SW480 (cell line): ENCODE data around the gene IGLON5.

Experiments used
- DNase-seq: peaks from one replicate; pipeline ENCODE4 v3.0.0-alpha.2; 2016; ENCODE audit warnings: low spot score

The IGLON5 gene

DNA sequence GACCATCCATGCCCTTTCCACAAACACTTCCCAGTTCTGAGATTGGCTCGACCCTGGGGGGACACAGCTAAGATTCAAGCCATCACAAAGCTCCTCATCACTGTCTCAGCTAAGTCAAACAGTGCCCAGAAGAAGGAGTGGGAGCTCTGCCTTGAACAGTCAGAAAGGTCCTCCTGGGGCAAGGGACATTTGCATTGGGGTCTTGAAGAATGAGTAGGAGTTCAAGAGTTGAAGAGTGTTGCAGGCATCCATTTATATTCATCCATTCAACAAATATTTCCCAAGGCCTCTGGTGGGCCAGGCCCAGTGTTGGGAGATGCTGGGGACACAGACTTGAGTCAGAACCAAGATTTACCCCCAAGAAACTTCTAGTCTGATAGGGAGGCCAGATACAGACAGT, 6.5 kb downstream of the IGLON5 start:
- no peak for DNase-seq

DNA sequence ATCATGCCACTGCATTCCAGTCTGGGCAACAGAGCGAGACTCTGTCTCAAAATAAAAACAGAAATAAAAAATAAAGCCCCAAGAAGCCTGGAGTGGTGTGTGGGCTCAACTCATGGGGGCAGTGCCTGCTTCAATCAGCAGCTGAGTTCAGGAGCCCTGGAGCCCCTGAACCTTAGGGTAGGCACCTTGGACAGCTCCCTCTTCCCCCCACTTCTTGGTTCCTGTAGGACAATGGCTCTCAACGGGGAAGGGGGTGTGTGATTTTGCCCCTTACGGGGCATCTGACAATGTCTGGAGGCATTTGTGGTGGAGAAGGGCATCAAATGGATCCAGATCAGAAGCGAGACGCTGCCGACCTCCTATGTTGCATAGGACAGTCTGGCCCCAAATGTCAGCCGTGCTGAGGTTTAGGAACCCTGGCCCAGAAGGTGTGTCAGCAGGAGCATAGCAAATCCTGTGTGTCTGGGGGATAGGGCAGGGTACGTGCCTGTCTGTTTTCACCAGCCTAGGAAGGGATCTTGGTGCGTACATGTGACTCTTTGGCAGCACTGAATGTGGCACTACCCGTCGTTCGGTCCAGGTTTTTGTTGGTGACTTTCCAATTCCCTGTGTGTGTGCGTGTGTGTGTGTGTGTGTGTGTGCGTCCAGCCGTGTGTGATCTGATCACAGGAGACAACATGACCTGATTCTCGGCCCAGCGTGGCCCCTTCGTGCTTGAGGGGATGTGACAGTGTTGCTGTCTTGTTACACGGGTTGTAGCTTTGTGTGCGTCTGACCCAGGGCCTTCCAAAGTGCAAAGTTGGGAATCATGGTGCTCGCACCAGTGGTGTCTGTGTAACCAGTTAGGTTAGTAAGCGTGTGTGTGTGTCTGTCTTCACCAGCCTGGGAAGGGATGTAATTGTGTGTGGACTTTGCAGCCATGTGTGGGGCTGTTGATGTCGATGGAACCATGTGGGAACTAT, 7.5 kb downstream of the IGLON5 start:
- DNase-seq, result no peak

DNA sequence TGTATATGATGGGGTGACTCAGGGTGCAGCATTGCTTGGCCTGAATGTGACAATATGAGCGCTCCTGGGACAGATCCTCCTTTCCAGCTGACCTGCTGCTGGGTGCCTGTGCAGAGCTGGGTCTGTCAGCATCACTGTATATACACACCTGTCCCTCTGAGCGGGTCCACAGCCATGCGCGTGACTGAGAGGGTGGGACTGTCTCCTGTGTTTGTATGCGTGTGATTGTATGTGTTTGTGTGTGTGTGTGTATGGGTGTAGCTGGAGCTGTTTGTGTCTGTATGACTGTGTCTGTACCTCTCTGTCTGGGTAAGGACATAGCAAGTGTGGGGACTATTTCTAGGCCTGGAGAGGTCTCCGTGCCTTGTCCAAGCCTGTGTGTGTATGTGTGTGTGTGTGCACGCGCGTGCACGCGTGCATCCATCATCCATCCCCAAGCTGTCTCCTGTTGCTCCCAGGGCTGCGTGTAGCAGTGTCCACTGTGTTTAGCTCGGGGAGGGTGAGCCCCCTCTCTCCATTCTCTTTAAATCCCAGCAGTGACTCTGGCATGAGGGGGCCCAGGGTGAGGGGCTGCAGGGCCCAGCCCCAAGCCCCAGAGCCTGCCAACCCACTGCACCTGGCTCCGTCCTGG, 8.3 kb downstream of the IGLON5 start:
- no peak for DNase-seq

DNA sequence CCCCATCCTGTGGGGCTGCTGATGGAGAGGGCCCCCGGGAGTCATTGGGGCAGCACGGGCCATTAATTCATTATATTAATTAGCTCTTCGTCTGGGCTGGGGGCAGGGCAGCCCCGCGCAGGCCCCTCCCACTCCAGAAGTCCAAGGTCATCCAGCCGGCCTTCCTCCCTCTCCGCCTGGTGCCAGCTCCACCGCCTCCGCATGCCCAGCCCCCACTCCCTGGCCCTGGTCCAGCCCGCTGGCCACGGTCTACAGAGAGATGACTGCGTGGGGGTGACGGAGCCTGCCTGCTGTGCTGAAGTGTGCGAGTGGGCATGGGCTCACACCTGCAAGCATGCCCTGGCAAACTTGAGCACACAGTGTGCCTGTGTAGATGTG, 8.8 kb downstream of the IGLON5 start:
- no peak for DNase-seq

DNA sequence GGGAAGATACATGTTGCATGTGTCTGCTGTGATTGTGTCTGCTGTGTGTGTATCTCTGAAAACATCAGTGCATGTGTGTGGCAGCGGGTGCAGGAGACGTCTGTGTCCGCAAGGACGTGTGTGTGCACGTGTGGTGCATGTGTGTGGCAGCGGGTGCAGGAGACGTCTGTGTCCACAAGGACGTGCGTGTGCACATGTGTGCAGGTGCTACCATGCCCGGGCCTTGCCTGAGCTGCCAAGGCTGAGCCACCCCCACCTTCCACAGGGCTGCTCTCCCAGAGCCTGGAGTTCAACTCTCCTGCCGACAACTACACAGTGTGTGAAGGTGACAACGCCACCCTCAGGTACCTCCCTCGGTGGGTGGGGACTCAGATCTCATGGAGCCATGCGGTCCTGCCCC, 10.4 kb downstream of the IGLON5 start:
- DNase-seq, result no peak

DNA sequence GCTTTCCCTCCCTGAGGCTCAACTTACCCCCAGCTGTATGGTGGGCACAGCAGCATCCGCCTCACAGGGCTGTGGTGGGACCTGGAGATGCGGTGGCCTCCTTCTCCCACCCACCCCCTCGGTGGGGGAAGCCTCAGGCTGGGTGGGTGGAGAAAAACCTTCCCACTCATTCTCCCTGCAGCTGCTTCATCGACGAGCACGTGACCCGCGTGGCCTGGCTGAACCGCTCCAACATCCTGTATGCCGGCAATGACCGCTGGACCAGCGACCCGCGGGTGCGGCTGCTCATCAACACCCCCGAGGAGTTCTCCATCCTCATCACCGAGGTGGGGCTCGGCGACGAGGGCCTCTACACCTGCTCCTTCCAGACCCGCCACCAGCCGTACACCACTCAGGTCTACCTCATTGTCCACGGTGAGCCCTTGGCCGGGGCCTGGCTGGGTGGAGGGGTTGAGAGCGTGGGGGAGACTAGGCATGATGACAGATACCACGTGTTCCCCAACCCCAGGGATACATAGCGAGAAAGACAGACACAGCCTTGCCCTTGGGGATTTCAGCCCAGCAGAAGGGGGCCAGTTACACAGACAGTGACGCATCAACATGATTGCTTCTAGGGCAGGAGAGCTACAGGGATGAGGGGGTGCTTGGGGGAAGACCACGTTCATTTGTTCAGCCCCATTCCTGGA, 12.2 kb downstream of the IGLON5 start:
- DNase-seq, result no peak

DNA sequence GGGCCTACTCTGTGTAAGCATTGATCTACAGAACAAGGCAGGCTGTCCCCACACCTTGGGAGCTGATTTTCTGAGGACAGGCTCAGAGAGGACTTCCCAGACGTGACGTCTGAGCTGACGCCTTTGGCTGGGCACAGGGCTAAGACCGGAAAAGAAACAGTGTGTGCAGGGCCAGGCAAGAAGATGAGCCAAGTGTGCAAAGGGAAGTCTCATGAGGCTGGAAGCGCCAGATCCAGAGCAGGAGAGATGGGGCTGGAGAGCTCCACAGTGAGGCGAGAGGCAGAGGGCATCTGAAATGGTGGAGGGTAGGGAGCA, 12.7 kb downstream of the IGLON5 start:
- no peak for DNase-seq

DNA sequence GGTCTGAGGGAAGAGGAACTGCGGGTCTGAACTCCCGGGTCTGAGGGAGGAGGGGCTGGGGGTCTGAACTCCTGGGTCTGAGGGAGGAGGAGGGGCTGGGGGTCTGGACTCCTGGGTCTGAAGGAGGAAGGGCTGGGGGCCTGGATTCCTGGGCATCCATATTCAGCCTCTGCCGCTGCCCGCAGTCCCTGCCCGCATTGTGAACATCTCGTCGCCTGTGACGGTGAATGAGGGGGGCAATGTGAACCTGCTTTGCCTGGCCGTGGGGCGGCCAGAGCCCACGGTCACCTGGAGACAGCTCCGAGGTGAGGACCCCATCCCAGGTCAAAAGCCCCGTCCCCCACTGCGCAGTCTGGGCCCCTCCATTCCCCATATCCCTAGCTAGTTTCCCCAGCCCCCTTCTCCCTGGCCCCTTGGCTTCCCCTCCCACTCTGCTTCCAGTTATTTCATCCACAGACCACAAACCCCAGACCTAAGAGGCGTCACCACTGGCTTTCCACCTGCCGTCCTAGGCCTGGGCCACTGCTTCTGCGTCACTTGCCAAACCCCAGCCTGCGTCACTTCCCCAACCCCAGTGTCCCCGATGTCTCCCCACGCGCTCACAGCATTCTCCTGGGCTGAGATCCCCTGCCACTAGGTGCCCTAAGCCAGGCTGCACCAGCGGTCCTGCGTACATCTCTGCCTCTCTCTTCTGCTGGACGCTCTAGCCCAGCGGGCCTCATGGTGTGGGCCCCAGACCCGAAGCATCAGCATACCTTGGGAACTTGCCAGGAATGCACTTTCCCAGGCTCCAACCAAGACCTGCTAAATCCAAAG, 13.9 kb downstream of the IGLON5 start:
- peak; percentile 46 for DNase-seq

DNA sequence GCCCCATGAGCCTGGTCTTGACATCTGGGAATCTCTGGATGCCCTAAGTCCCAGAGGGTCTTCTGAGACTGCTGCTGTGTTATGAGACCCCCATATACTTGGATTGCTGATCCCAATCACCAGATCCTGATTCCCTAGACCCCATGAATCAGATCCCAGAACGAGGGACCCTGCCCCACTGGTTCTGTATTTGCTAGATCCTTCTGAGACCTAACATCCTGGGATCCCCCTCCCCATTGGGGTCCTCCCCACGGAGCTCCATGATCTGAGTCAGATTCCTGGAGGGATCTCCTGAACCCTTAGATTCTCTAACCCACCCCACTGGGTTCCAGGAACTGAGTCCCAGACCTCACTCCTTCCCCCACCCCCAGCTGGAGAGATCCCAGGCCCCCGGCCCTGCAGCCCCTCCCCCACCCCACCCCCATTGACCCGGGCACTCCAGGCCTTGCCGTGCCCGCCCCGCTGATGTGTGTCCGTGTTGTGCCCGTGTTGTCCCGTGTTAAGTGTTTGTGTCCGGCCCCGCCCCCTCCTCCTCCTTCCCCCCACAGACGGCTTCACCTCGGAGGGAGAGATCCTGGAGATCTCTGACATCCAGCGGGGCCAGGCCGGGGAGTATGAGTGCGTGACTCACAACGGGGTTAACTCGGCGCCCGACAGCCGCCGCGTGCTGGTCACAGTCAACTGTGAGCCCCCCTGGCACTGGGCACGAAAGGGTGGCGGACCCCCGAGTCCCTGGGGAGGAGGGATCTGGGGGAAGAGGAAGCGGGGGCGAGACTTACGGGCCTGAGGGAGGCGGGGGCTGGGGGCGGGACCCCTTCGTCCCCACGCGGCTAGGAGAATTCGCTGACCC, 15.0 kb downstream of the IGLON5 start:
- no peak for DNase-seq

DNA sequence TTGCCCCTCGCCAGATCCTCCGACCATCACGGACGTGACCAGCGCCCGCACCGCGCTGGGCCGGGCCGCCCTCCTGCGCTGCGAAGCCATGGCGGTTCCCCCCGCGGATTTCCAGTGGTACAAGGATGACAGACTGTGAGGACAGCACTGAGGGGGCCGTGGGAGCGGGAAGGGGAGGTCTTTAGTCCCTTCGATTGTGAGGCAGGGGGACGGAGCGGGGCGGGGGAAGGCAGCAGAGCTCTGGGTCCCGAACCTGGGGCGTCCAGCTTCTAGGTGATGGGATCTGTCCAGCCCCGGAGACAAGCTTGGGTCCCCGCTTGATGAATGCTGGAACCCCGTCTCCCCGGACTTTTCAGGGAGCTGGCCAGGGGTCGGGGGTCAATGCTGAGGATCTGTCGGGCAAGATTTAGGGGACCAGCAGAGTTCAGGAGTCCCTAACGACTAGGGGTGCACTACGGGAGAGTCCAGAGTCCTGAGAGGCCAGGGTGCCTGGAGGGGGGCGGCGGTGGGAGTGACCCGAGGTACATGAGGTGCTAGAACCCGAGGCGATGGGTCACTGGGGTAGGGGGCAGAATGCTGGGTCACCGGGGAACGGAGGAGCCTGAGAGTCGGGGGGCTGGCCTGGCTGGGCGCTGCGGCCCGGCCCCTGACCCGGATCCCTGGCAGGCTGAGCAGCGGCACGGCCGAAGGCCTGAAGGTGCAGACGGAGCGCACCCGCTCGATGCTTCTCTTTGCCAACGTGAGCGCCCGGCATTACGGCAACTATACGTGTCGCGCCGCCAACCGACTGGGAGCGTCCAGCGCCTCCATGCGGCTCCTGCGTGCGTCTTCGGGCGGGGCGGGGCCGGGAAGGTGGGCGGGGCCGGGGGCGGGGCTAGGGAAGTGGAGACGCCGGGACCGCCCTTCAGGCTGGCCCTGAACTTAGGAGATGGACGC, 15.9 kb downstream of the IGLON5 start:
- DNase-seq, result no peak

DNA sequence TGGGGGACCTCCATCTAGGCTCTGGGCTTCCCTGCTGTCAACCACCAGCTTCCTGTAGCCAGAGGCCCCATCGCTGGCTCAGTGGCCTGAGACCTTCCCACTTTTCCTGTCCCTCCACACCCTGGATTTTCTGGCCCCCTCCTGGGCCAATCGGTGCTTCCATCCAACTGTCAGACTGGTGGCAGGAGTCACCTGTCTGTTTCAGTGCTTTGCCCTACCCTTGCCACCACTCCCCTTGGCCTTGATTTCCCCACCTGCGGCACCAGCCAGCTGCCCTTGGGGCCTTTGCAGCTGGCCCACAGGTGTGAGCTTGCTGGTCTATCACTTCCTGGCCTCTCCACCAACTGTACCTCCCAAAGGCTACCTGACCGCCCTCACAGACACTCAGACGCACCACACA, 18.0 kb downstream of the IGLON5 start:
- DNase-seq, result no peak

DNA sequence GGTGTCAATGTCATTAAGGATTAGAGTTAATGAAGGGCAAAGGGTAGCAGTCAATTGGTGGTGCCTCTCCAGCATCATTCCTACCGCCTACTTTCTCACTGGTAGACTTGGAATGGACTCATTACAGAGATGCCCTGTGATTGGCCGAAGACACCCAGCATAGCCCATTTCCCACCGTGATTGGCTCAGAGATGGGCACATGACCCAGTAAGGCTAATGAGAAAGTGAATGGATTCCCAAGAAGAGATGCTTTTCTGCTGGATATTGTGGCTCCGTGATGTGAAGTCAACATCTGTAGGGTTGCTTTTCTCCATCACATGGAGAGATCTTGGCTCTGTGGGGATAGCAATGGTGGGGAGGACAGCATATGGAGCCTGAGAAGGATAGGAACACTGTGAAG, 18.9 kb downstream of the IGLON5 start:
- no peak for DNase-seq

DNA sequence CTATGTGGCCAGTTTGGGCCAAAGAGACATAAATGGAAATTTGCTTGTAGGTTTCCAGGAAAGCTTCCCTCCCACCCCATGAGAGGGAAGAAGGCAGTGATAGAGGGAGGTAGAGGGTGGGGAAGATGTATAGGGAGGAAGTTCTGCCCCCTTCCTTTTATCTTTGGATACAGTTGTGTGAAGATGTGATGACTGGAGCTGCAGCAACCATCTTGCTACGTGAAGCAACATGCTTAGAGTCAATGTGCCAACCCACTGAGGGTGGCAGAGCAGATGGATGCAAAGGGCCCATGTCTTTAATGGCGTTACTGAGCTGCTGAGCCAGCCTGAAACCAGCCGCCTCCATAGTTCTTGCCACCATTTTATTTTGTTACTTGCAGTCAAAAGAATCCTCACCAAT, 19.7 kb downstream of the IGLON5 start:
- no peak for DNase-seq

DNA sequence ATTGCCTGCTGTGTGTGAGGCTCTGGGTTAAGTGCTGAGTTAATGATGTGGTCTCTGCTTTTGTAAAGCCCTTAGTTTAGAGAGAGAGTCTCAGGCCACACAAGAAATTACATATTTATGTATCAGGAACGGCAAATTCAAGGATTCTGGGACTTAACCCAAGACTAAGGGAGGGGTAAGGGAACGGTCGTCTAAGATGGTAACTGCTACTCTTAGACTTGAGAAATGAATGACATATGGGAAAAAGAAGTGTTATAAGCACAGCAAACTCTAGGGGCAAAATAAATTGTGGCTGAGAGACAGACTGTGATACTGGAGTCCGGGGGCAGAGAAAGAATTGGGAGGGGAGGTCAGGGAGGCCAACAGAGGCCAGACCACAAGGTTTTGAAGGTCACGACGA, 20.3 kb downstream of the IGLON5 start:
- DNase-seq, result no peak

DNA sequence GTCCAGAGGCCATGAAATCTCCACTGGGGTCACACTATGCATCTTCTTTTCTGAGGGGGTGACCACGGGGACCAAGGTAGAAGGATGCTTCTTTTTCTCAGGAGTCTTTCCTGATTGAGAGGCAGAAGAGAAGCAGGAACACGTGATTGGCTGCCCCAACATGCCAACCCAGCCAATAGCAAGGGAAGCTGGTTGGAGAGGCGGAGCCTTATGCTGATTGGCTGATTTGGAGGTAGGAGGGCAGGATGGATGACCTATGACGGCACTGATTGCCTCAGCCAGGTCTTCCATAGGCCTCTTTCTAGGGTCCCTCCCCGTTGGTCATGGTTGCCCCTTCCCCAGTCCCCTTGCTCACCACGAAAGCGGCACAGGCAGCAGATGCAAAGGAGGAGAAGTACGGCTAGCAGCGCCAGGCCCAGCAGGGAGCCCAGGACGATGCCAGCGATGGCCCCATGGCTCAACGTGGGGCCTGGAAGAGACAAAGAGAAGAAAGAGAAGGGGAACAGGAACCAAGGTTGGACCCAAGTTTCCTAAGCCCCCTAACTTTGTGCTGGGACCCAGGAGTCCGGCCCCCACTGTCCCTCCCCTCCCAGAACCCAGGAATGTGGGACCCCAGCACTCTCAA, 22.5 kb downstream of the IGLON5 start:
- no peak for DNase-seq

DNA sequence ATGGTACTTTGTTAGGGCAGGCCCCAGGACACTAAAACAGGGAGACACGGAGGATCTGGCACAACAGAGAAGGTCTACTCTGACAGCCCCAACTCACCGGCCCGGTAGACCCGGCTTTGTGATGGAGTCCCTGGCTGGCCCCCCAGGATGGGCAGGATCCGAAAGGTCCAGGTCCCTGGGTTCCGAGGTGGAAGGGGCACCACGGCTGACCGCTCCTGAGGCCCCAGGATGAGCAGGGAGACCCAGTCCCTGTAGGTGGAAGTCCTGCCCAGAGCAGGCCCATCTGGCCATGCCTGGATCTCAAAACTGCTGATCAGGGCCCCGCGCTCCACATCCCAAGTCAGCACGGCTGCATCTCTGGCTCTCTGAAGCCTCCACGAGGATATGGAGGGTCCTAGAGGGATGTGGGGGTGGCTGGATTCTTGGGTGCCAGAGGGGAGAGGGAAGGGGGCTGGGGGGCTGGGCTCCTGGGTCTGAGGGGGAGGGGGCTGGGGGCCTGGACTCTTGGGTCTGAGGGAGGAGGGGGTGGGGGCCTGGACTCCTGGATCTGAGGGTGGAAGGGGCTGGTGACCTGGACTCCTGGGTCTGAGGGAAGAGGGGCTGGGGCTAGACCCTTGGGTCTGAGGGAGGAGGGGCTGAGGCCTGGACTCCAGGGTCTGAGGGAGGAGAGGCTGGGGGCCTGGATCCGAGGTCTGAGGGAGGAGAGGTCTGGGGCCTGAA, 25.9 kb downstream of the IGLON5 start:
- no peak for DNase-seq

DNA sequence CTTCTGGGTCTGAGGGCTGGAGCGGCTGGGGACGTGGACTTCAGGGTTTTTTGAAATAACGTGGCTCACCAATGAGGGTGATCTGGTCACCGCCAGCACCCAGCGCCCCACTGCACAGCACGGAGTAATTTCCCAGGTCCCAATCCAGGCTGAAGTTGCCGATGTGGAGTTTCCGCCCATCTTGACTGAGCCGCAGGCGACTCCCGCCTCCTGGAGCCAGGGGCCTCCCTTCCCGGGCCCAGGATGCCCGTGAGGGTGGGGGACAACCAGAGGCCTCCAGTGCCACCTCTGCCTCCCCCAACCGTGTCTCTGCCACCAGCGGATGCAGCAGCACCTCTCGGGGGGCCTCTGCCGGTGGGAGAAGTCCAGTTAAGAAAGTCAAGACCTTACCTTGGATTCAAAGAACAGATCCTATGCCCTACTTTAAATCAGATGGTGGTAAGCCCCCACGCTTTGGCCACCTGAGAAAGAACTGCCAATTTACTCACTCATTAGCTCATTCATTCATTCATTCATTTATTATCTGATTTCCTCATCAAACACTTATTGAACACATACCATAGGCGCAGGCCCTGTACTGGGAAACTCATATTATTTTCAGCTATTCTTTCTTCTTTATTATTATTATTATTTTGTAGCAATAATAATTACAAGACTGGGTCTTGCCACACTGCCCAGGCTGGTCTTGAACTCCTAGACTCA, 26.6 kb downstream of the IGLON5 start:
- no peak for DNase-seq

DNA sequence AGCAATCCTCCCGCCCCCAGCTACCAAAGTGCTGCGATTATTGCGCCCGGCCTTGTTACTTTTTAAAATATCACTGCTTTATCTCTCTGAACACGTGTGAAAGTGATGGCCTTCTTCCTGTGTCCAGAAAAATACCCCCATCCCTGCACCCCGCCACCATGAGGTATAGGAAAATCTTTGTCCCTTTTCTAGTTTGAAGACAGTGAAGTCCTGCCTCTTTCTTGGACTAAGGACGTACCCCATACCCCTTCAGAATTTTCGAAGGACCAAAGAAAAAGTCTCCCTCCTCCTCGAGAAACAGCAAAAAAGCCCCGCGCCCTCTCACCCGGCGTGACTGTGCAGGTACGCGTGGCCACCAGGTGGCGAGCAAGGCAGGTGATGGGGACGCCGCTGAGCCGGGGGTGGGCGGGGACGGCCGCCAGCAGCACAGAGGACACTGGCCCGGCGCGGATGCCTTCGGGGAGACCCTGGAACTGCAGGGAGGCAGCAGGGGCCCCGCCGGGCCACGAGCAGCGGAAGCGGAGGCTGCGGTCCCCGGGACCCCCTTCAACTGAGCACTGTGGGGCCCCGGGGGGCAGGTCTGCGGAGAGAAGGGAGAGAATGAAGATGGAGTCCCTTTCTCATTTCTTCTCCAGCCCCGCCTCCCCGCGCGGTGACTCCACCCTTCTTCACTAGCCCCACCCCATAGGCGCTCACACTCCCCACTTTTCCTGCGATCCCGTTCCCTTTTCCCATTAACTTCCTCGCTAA, 27.3 kb downstream of the IGLON5 start:
- DNase-seq, result peak; percentile 83
